IPS-15b (cell line): ENCODE measurements around the gene SLC39A12.

Source experiments
- H3K27me3 ChIP-seq: one replicate; pipeline ENCODE4 v1.6.1; 2013; ENCODE audit warnings: low read length; ENCODE audit not compliant: control insufficient read depth, insufficient read depth
- H3K36me3 ChIP-seq: one replicate; pipeline ENCODE4 v1.6.1; 2013; ENCODE audit warnings: low read length; ENCODE audit not compliant: control insufficient read depth, insufficient read depth
- H3K4me1 ChIP-seq: one replicate; pipeline ENCODE4 v1.6.1; 2013; ENCODE audit warnings: mild to moderate bottlenecking, low read length; ENCODE audit not compliant: control insufficient read depth, insufficient read depth
- H3K4me3 ChIP-seq: one replicate; pipeline ENCODE4 v1.5.1; 2013; ENCODE audit warnings: low read depth, low read length
- H3K9ac ChIP-seq: one replicate; pipeline ENCODE4 v1.6.1; 2013; ENCODE audit warnings: low read depth, mild to moderate bottlenecking, low read length
- H3K9me3 ChIP-seq: one replicate; pipeline ENCODE4 v1.6.1; 2013; ENCODE audit warnings: mild to moderate bottlenecking, low read length; ENCODE audit not compliant: control insufficient read depth, insufficient read depth

The SLC39A12 gene

GRCh38 chr10:17951868-17952371 is at the start of gene SLC39A12:
Gene SLC39A12 (plus strand): TSS chr10:17951918. CDS start chr10:17953277, 1,359 bp downstream.
- Histone ChIP-seq H3K9me3 (no peaks in the 10 kb centered on the region), H3K9ac (no peak within 1 kb of the TSS), H3K27me3 (no peaks in the 10 kb centered on the region), H3K36me3 (no peaks in the 10 kb centered on the region), H3K4me1 (no peaks in the 10 kb centered on the region), H3K4me3 (no peak within 1 kb of the TSS)

GRCh38 chr10:17904564-17904963 is 47.2 kb upstream of the SLC39A12 start:
- Histone ChIP-seq H3K4me1 (no peaks in the 10 kb centered on the region), H3K4me3 (no peak overlapping the region), H3K9me3 (no peaks in the 10 kb centered on the region), H3K9ac (no peak overlapping the region), H3K36me3 (no peaks in the 10 kb centered on the region), H3K27me3 (no peaks in the 10 kb centered on the region)

- Histone ChIP-seq H3K27me3 (no peaks in the 10 kb centered on the region), H3K4me3 (no peak overlapping the region), H3K9ac (no peak overlapping the region), H3K9me3 (no peaks in the 10 kb centered on the region), H3K36me3 (no peaks in the 10 kb centered on the region), H3K4me1 (no peaks in the 10 kb centered on the region)
These were observed 46.2 kb upstream of the SLC39A12 start for GRCh38 chr10:17905491-17905890.

GRCh38 chr10:17906002-17906401 is 45.7 kb upstream of the SLC39A12 start:
- Histone ChIP-seq H3K4me3 (no peak overlapping the region), H3K4me1 (no peaks in the 10 kb centered on the region), H3K27me3 (no peaks in the 10 kb centered on the region), H3K9ac (no peak overlapping the region), H3K36me3 (no peaks in the 10 kb centered on the region), H3K9me3 (no peaks in the 10 kb centered on the region)

DNA sequence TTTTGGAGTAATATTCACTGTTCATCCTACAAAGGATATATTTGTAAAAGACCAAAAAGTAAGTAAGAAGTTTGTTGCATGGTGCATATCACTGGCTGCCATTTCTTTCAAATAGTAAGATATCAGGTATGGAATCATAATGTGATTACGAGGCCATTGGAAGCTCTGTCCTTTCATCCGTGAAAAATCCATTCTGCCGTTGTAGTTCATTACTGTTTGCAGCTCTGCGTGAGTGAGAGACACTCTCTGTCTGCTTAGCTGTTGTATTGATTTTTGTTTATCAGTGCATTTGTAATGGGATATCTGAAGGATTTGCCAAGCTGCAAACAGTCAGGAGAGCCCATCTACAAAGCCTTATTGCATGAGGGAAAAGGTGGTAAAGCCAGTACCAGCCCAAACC is 44.1 kb upstream of the SLC39A12 start:
- no peaks in the 10 kb centered on the region for H3K4me1 ChIP-seq
- no peak overlapping the region for H3K9ac ChIP-seq
- no peaks in the 10 kb centered on the region for H3K36me3 ChIP-seq
- H3K27me3 ChIP-seq: no peaks in the 10 kb centered on the region
- H3K9me3 ChIP-seq: no peaks in the 10 kb centered on the region
- no peak overlapping the region for H3K4me3 ChIP-seq

DNA sequence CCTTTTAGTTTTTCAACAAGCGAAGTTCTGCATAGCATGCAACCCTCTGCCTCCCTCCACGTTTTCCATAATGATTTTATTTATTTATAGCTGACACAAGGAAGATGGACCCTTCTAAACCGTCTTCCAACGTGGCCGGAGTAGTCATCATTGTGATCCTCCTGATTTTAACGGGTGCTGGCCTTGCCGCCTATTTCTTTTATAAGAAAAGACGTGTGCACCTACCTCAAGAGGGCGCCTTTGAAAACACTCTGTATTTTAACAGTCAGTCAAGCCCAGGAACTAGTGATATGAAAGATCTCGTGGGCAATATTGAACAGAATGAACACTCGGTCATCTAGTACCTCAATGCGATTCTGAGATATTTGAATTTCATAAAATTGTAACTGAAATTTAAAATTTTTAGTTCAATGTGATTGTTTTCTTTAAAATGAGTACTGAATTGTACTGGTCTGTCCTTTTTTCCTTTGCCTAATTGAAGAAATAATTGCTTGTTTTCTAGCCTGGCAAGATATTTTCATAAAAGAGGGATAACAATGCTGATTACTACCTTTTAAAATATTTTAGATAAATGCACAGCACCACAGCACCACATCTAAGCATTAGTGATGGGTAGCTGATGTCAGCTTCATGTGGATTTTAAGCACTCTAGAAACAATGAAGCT is 41.5 kb upstream of the SLC39A12 start:
- H3K27me3 ChIP-seq: no peaks in the 10 kb centered on the region
- H3K9ac ChIP-seq: no peak overlapping the region
- H3K4me3 ChIP-seq: no peak overlapping the region
- no peaks in the 10 kb centered on the region for H3K4me1 ChIP-seq
- H3K36me3 ChIP-seq: no peaks in the 10 kb centered on the region
- no peaks in the 10 kb centered on the region for H3K9me3 ChIP-seq

DNA sequence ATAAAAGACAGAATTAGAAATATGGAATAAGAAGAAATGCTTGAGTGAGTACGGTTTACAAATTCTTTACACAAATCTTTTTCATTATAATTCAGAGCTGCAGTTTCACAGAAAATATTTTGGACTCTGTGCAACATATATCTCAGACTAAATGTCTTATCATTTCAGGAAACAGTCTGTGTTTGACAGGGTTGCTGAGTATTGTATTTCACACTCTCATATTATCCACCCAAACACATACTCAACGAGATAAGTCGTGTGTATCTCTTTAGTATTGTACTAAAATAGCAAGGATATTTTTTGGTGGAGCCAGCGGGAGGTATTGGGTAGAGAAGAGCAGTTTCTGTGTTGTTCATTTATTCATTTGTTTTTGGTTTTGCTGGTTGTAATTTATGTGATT is 39.0 kb upstream of the SLC39A12 start:
- no peaks in the 10 kb centered on the region for H3K36me3 ChIP-seq
- no peak overlapping the region for H3K4me3 ChIP-seq
- no peak overlapping the region for H3K9ac ChIP-seq
- H3K4me1 ChIP-seq: no peaks in the 10 kb centered on the region
- no peaks in the 10 kb centered on the region for H3K9me3 ChIP-seq
- H3K27me3 ChIP-seq: no peaks in the 10 kb centered on the region

- H3K27me3 ChIP-seq: no peaks in the 10 kb centered on the region
- no peaks in the 10 kb centered on the region for H3K36me3 ChIP-seq
- H3K9ac ChIP-seq: no peak overlapping the region
These were observed 38.1 kb upstream of the SLC39A12 start for GRCh38 chr10:17913604-17914003.

GRCh38 chr10:17914169-17915045 is 37.3 kb upstream of the SLC39A12 start:
- H3K4me3 ChIP-seq: no peak overlapping the region
- no peaks in the 10 kb centered on the region for H3K9me3 ChIP-seq
- H3K9ac ChIP-seq: no peak overlapping the region
- H3K27me3 ChIP-seq: no peaks in the 10 kb centered on the region
- peaks cover 5% of the 10 kb centered on the region for H3K4me1 ChIP-seq
- H3K36me3 ChIP-seq: no peaks in the 10 kb centered on the region

More at GRCh38 chr10:17913604-17914003, 38.1 kb upstream of the SLC39A12 start:
- no peak overlapping the region for H3K4me3 ChIP-seq
- H3K4me1 ChIP-seq: peaks cover 5% of the 10 kb centered on the region
- no peaks in the 10 kb centered on the region for H3K9me3 ChIP-seq

DNA sequence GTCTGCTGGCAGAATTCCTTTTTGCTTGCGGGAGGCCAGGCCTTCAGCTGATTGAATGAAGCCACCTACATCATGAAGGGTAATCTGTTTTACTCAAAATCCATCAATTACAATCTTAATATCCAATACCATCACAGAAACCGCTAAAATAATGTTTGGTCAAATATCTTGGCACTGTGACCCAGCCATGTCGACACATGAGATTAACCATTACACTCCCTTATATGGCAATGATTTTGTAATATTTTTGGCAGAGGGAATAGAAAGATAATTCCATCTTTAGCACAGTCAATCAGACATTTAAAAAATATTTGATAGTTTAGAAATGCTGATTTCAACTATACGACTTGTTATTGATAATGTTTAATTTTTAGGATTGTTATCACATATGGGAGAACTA is 36.5 kb upstream of the SLC39A12 start:
- Histone ChIP-seq H3K4me1 (peaks cover 5% of the 10 kb centered on the region), H3K4me3 (no peak overlapping the region), H3K9ac (no peak overlapping the region), H3K27me3 (no peaks in the 10 kb centered on the region), H3K9me3 (no peaks in the 10 kb centered on the region), H3K36me3 (no peaks in the 10 kb centered on the region)

- Histone ChIP-seq H3K4me3 (no peak overlapping the region), H3K4me1 (peaks cover 5% of the 10 kb centered on the region), H3K9ac (no peak overlapping the region), H3K27me3 (no peaks in the 10 kb centered on the region), H3K9me3 (no peaks in the 10 kb centered on the region), H3K36me3 (no peaks in the 10 kb centered on the region)
These were observed 33.4 kb upstream of the SLC39A12 start for GRCh38 chr10:17918187-17918903.
